NB4 (cell line): ENCODE data around the gene TRMT1.

Experiments used
- CTCF ChIP-seq: IDR thresholded peaks from one replicate; pipeline ENCODE4 v1.5.1; 2012; ENCODE audit warnings: low read depth, low read length
- MAX ChIP-seq: IDR thresholded peaks from 2 replicates; pipeline ENCODE4 v1.6.1; 2011; ENCODE audit warnings: low read depth, low read length
- MYC ChIP-seq: IDR thresholded peaks from 2 replicates; pipeline ENCODE4 v1.6.1; 2011; ENCODE audit warnings: low read depth, low read length
- POLR2A ChIP-seq: IDR thresholded peaks from 2 replicates; pipeline ENCODE4 v1.6.1; 2011; ENCODE audit warnings: mild to moderate bottlenecking; ENCODE audit not compliant: insufficient read length; ENCODE audit errors: extremely low read depth

GRCh38 chr19:13103581-13104359 lies 12.8 kb downstream of the TRMT1 start:
- TF ChIP-seq CTCF (no peak), POLR2A (no peak), MYC (no peak), MAX (no peak)
